ENCODE data around the gene ZNF420.
A peak's percentile ranks its signal among the peaks of the same experiment; 100 is the strongest.

Gene ZNF420

DNA sequence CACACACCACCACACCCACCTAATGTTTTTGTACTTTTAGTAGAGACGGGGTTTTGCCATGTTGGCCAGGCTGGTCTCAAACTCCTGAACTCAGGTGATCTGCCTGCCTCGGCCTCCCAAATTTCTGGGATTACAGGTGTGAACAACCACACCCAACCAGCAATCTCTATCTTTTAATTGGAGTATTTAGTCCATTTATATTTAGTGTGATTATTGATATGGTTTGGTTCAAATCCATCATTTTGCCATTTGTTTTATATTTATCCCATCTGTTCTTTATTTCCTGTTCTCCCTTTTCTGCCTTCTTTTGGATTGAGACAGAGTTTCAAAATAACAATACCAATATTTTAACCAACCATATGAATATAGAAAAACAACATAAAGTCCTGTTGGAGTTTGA is 4.1 kb downstream of the ZNF420 start (continued):
- TF ChIP-seq SETDB1 (IDR thresholded peaks at IDR 0.05; ENCODE audit: insufficient read length, low read length) (peak; percentile 79), ZBTB21 (tag by site-specific recombination; IDR thresholded peaks at IDR 0.05) (no peak), ZNF324 (tag by site-specific recombination; IDR thresholded peaks at IDR 0.05) (no peak), ZNF341 (tag by site-specific recombination; IDR thresholded peaks at IDR 0.05; ENCODE audit: low read depth) (no peak), ZFP41 (tag by site-specific recombination; IDR thresholded peaks at IDR 0.05; ENCODE audit: borderline replicate concordance) (no peak), ZNF169 (tag by site-specific recombination; IDR thresholded peaks at IDR 0.05) (no peak), ZNF521 (tag by site-specific recombination; IDR thresholded peaks at IDR 0.05) (no peak), ZNF10 (tag by site-specific recombination; IDR thresholded peaks at IDR 0.05) (no peak), TRIM28 (IDR thresholded peaks at IDR 0.05; ENCODE audit: borderline replicate concordance, low read length) (no peak), MYNN (tag by site-specific recombination; IDR thresholded peaks at IDR 0.05; ENCODE audit: borderline replicate concordance) (no peak), ZNF394 (tag by site-specific recombination; IDR thresholded peaks at IDR 0.05; ENCODE audit: borderline replicate concordance) (no peak), ZNF510 (tag by site-specific recombination; IDR thresholded peaks at IDR 0.05; ENCODE audit: insufficient replicate concordance) (no peak), OVOL3 (tag by site-specific recombination; IDR thresholded peaks at IDR 0.05) (no peak), ZNF549 (tag by site-specific recombination; IDR thresholded peaks at IDR 0.05) (no peak), SCRT2 (tag by site-specific recombination; IDR thresholded peaks at IDR 0.05) (no peak), HOXA7 (CRISPR knock-in tag; IDR thresholded peaks at IDR 0.05; ENCODE audit: borderline replicate concordance) (no peak), ZBTB17 (tag by site-specific recombination; IDR thresholded peaks at IDR 0.05) (no peak), IKZF3 (tag by site-specific recombination; IDR thresholded peaks at IDR 0.05) (no peak), ZFHX2 (tag by site-specific recombination; conservative IDR thresholded peaks at IDR 0.05) (no peak), ZNF433 (tag by site-specific recombination; IDR thresholded peaks at IDR 0.05; ENCODE audit: low read depth) (no peak), ZNF404 (tag by site-specific recombination; IDR thresholded peaks at IDR 0.05) (no peak), KLF7 (tag by site-specific recombination; IDR thresholded peaks at IDR 0.05; ENCODE audit: borderline replicate concordance) (0 out of 2 replicates have a peak, but pooled peaks have one; percentile 43)
- TF ChIP-seq, protein P1, sequence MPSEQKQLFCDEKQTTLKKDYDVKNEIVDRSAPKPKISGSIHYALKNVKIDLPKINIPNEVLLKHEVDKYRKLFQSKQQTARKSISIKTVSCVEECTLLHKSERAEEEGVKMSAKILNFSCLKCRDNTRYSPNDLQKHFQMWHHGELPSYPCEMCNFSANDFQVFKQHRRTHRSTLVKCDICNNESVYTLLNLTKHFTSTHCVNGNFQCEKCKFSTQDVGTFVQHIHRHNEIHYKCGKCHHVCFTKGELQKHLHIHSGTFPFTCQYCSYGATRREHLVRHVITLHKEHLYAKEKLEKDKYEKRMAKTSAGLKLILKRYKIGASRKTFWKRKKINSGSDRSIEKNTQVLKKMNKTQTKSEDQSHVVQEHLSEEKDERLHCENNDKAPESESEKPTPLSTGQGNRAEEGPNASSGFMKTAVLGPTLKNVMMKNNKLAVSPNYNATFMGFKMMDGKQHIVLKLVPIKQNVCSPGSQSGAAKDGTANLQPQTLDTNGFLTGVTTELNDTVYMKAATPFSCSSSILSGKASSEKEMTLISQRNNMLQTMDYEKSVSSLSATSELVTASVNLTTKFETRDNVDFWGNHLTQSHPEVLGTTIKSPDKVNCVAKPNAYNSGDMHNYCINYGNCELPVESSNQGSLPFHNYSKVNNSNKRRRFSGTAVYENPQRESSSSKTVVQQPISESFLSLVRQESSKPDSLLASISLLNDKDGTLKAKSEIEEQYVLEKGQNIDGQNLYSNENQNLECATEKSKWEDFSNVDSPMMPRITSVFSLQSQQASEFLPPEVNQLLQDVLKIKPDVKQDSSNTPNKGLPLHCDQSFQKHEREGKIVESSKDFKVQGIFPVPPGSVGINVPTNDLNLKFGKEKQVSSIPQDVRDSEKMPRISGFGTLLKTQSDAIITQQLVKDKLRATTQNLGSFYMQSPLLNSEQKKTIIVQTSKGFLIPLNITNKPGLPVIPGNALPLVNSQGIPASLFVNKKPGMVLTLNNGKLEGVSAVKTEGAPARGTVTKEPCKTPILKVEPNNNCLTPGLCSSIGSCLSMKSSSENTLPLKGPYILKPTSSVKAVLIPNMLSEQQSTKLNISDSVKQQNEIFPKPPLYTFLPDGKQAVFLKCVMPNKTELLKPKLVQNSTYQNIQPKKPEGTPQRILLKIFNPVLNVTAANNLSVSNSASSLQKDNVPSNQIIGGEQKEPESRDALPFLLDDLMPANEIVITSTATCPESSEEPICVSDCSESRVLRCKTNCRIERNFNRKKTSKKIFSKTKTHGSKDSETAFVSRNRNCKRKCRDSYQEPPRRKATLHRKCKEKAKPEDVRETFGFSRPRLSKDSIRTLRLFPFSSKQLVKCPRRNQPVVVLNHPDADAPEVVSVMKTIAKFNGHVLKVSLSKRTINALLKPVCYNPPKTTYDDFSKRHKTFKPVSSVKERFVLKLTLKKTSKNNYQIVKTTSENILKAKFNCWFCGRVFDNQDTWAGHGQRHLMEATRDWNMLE (tag by site-specific recombination; conservative IDR thresholded peaks at IDR 0.05; ENCODE audit: low read depth), result no peak
- TF ChIP-seq, protein P2, sequence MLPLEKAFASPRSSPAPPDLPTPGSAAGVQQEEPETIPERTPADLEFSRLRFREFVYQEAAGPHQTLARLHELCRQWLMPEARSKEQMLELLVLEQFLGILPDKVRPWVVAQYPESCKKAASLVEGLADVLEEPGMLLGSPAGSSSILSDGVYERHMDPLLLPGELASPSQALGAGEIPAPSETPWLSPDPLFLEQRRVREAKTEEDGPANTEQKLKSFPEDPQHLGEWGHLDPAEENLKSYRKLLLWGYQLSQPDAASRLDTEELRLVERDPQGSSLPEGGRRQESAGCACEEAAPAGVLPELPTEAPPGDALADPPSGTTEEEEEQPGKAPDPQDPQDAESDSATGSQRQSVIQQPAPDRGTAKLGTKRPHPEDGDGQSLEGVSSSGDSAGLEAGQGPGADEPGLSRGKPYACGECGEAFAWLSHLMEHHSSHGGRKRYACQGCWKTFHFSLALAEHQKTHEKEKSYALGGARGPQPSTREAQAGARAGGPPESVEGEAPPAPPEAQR (tag by site-specific recombination; IDR thresholded peaks at IDR 0.05), result no peak
- TF ChIP-seq, protein P3, sequence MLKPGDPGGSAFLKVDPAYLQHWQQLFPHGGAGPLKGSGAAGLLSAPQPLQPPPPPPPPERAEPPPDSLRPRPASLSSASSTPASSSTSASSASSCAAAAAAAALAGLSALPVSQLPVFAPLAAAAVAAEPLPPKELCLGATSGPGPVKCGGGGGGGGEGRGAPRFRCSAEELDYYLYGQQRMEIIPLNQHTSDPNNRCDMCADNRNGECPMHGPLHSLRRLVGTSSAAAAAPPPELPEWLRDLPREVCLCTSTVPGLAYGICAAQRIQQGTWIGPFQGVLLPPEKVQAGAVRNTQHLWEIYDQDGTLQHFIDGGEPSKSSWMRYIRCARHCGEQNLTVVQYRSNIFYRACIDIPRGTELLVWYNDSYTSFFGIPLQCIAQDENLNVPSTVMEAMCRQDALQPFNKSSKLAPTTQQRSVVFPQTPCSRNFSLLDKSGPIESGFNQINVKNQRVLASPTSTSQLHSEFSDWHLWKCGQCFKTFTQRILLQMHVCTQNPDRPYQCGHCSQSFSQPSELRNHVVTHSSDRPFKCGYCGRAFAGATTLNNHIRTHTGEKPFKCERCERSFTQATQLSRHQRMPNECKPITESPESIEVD (tag by site-specific recombination; IDR thresholded peaks at IDR 0.05), result no peak
- TF ChIP-seq, protein P4, sequence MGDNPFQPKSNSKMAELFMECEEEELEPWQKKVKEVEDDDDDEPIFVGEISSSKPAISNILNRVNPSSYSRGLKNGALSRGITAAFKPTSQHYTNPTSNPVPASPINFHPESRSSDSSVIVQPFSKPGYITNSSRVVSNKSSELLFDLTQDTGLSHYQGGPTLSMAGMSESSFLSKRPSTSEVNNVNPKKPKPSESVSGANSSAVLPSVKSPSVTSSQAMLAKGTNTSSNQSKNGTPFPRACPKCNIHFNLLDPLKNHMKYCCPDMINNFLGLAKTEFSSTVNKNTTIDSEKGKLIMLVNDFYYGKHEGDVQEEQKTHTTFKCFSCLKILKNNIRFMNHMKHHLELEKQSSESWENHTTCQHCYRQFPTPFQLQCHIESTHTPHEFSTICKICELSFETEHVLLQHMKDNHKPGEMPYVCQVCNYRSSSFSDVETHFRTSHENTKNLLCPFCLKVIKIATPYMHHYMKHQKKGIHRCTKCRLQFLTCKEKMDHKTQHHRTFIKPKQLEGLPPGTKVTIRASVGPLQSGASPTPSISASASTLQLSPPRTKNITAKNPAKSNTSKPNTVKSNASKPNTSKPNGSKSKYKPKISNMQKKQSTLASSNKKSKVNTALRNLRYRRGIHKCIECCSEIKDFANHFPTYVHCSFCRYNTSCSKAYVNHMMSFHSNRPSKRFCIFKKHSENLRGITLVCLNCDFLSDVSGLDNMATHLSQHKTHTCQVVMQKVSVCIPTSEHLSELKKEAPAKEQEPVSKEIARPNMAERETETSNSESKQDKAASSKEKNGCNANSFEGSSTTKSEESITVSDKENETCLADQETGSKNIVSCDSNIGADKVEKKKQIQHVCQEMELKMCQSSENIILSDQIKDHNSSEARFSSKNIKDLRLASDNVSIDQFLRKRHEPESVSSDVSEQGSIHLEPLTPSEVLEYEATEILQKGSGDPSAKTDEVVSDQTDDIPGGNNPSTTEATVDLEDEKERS (tag by site-specific recombination; IDR thresholded peaks at IDR 0.05), result no peak
- TF ChIP-seq, protein P5, sequence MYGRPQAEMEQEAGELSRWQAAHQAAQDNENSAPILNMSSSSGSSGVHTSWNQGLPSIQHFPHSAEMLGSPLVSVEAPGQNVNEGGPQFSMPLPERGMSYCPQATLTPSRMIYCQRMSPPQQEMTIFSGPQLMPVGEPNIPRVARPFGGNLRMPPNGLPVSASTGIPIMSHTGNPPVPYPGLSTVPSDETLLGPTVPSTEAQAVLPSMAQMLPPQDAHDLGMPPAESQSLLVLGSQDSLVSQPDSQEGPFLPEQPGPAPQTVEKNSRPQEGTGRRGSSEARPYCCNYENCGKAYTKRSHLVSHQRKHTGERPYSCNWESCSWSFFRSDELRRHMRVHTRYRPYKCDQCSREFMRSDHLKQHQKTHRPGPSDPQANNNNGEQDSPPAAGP (tag by site-specific recombination; IDR thresholded peaks at IDR 0.05), result no peak
- TF ChIP-seq, protein P6, sequence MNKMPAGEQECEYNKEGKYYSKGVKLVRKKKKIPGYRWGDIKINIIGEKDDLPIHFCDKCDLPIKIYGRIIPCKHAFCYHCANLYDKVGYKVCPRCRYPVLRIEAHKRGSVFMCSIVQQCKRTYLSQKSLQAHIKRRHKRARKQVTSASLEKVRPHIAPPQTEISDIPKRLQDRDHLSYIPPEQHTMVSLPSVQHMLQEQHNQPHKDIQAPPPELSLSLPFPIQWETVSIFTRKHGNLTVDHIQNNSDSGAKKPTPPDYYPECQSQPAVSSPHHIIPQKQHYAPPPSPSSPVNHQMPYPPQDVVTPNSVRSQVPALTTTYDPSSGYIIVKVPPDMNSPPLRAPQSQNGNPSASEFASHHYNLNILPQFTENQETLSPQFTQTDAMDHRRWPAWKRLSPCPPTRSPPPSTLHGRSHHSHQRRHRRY (tag by site-specific recombination; IDR thresholded peaks at IDR 0.05), result no peak
